ENCODE data around the gene P4HA1.
"Not testable (repeated sequence)": the region's sequence is repeated elsewhere in the genome, so short reads cannot be mapped to it uniquely, and the experiment has no call there.

The P4HA1 gene

DNA sequence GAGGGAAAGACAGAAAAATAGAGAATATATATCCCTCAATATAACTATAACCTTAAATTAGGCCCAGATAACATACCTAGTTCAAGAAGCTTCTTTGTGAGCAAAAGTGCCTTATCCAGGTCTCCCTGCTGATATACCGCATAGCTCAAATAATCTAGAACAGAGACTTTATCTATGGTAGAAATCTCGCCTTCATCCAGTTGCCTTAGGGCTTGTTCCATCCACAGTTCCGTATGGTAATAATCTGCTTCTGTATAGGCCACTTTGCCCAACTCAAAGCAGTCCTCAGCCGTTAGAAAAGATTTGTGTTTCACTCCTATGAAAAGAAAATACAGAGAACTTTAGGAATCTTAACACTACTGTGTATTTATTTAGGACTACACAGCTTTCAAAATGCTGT, 43.4 kb downstream of the P4HA1 start:
- DNase-seq (ENCODE audit: extremely low spot score, insufficient read length, low read depth) (no peak), FAIRE-seq (no peak)

DNA sequence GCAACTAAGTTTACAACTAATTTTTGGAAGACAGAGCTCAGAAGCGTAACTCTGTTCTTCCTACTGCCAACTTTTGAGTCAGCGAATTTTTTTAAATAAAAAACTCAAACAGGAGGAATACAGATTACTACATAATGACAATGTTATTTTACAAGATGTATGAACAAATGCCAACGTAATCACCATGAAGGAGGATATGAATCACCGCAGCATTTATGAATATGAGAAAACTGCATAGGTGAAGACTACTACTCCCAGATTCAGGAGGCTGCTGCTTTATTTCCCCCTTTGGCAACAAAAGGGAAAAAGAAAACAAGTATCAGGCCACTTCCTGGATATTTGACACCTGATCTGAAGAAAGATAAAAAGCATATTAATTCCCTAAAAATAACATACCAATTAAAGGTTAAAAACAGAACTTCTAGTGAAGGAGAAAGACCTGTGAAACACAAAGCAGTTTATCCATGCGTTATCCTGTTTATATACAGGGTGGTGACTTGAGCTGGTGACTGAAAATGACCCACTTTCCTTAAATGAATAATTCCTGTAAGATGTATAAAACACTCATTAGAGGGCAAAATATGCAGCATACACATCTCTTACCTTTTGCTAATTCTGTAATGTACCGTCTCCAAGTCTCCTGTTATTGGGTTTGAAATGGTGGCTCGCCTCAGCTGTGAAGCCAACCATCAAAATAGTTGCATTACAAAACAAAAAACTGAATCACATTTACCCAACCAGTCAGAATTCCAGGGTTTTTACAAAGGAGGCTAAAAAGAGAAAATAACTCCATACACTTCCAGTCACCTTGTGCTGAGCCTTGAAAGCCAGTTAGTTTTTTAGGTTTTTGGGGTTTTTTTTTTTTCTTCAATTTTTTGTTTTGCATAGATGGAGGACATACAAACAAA, 52.0 kb downstream of the P4HA1 start:
- FAIRE-seq, result no peak

DNA sequence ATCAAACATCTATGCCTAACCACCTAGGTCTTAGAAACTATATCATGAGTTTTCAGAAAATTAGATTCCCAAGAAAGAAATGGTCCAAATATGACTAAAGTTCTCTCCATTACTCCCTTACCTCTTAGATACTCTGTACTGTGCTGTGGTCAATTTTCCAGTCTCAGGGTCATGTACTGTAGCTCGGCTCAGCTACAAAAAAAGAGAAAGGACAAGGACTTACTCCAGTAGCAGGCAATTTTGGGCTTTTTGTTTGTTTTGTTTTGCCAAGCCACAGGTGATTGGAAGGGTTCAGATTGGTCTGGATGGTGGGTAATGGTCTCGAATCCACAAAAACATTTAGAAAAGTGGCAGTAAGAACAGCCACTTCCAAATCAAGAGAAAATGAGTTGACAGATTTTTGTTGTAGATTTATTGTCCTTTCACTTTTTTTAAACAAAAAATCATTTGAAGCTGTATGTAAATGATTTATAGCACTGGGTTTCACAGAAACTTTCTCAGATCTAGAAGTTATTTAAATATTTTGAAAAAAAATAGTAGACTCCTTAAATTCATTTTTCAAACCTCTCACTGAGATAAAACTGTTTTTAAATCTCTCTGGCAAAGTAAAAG, 52.8 kb downstream of the P4HA1 start:
- FAIRE-seq (peak; percentile 44), DNase-seq (ENCODE audit: extremely low spot score, insufficient read length, low read depth) (no peak)

More for the DNA sequence above, 52.0 kb downstream of the P4HA1 start:
- DNase-seq (ENCODE audit: extremely low spot score, insufficient read length, low read depth), result no peak

DNA sequence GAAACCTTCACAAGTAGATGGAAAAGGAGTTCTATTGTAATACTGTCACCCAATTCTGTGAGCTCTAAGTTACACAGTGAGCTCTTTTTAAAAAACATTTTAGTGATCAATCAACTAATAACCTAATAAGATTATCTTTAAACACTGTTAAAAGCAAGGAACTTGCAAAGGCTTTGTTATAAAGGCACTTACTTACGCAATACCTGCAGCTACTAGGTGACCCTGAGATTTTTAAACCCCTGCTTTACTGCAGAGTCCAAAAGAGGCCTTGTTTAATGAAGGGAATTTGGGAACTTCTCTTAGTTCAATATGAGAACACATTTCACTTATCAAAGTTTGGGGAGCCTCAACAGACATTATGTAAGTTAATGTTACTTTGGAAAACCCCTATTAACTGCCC, 53.3 kb downstream of the P4HA1 start:
- no peak for DNase-seq (ENCODE audit: extremely low spot score, insufficient read length, low read depth)
- no peak for FAIRE-seq

DNA sequence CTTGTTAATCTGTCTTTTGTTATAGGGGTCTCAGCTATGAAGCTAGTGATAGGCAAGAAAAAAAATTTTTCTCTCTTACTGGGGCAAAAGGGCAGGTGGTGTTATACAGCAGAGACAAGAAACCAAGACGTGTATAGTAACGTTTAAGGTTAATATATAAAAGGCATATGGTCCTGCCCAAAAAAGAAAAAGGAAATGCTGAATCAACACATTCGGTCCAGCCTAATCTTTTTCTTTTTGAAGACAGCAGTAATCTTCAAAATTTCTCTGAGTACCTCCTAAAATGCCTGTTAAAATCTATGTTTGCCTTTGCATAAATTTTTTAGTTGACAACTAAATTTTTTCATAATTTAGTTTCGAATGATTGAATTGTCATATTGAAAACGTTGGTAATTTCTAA, 54.5 kb downstream of the P4HA1 start:
- DNase-seq (ENCODE audit: extremely low spot score, insufficient read length, low read depth) (no peak), FAIRE-seq (no peak)

DNA sequence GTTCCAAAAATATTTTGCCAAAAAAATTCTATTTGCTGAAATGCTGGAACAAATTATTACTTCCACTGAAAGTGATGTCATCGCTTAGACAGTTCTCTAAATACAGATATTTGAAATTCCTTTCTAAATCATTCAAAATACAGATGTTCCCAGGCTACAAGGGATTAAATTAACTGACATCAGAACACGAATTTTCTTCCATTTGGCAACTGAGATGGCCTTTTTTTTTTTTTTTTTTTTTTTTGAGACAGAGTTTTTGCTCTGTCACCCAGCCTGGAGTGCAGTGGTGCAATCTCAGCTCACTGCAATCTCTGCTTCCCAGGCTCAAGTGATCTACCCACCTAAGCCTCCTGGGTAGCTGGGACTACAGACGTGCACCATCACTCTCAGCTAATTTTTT, 57.0 kb downstream of the P4HA1 start:
- no peak for FAIRE-seq
- no peak for DNase-seq (ENCODE audit: extremely low spot score, insufficient read length, low read depth)

DNA sequence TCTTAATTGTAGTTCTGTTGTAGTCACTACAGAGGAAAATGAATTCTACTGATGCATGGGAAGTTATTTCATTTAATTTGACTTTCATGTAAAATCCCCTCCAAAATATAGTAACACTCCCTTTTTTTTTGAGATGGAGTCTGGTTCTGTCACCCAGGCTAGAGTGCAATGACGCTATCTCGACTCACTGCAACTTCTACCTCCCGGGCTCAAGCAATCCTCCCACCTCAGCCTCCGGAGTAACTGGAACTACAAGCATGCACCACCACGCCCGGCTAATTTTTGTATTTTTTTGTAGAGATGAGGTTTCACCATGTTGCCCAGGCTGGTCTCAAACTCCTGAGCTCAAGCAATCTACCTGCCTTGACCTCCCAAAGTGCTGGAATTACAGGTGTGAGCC, 60.4 kb downstream of the P4HA1 start:
- not testable (repeated sequence) for FAIRE-seq

DNA sequence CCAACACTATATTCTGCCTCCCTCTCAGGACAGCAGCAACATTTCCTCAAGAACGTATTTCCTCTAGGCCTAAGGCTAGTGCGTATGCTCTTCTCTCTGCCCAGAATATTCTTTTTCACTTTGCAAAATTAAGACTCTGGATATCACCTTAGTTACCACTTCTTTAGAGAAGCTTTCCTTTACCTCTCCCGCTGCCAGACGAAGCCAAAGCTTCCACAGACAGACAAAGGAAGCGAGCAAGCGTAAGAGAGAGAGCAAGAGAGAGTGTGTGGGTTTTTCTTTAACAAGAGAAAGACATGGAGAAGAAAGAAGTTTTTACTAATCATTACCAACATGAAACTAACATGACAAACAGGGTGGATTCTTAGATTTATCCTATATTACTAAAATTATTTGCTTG, 64.1 kb downstream of the P4HA1 start:
- DNase-seq (ENCODE audit: extremely low spot score, insufficient read length, low read depth) (no peak), FAIRE-seq (no peak)

More for the DNA sequence above, 60.4 kb downstream of the P4HA1 start:
- not testable (repeated sequence) for DNase-seq (ENCODE audit: extremely low spot score, insufficient read length, low read depth)

DNA sequence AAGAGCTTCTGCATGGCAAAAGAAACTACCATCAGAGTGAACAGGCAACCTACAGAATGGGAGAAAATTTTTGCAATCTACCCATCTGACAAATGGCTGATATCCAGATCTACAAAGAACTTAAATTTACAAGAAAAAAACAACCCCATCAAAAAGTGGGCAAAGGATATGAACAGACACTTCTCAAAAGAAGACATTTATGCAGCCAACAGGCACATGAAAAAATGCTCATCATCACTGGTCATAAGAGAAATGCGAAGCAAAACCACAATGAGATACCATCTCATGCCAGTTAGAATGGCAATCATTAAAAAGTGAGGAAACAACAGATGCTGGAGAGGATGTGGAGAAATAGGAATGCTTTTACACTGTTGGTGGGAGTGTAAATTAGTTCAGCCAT, 70.0 kb downstream of the P4HA1 start:
- DNase-seq (ENCODE audit: extremely low spot score, insufficient read length, low read depth); FAIRE-seq: not testable (repeated sequence)

DNA sequence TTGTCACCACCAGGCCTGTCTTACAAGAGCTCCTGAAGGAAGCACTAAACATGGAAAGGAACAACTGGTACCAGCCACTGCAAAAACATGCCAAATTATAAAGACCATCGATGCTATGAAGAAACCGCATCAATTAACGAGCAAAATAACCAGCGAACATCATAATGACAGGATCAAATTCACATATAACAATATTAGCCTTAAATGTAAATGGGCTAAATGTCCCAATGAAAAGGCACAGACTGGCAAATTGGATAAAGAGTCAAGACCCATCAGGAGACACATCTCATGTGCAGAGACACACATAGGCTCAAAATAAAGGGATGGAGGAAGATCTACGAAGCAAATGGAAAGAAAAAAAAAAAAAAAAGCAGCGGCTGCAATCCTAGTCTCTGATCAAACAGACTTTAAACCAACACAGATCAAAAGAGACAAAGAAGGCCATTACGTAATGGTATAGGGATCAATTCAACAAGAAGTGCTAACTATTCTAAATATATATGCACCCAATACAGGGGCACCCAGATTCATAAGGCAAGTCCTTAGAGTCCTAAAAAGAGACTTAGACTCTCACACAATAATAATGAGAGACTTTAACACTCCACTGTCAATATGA, 73.1 kb downstream of the P4HA1 start:
- FAIRE-seq, result not testable (repeated sequence)

DNA sequence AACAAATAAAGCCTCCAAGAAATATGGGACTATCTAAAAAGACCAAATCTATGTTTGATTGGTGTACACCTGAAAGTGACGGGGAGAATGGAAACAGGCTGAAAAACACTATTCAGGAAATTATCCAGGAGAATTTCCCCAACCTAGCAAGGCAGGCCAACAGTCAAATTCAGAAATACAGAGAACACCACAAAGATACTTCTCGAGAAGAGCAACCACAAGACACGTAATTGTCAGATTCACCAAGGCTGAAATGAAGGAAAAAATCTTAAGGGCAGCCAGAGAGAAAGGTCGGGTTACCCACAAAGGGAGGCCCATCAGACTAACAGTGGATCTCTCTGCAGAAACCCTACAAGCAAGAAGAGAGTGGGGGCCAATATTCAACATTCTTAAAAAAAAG, 73.7 kb downstream of the P4HA1 start:
- not testable (repeated sequence) for FAIRE-seq; DNase-seq (ENCODE audit: extremely low spot score, insufficient read length, low read depth)

More for the DNA sequence above, 73.1 kb downstream of the P4HA1 start:
- DNase-seq (ENCODE audit: extremely low spot score, insufficient read length, low read depth), result not testable (repeated sequence)

DNA sequence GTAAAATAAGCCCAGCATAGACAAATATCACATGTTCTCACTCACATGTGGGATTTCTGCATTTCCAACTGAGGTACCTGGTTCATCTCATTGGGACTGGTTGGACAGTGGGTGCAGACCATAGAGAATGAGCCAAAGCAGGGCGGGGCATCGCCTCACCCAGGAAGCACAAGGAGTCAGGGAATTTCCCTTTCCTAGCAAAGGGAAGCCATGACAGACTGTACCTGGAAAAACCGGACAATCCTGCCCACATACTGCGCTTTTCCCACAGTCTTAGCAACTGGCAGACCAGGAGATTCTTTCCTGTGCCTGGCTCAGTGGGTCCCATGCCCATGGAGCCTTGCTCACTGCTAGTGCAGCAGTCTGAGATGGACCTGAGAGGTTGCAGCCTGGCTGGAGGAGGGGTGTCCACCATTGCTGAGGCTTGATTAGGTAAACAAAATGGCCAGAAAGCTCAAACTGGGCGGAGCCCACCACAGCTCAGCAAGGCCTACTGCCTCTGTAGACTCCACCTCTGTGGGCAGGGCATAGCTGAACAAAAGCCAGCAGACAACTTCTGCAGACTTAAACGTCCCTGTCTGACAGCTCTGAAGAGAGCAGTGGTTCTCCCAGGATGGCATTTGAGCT, 75.0 kb downstream of the P4HA1 start:
- not testable (repeated sequence) for FAIRE-seq; DNase-seq (ENCODE audit: extremely low spot score, insufficient read length, low read depth)

DNA sequence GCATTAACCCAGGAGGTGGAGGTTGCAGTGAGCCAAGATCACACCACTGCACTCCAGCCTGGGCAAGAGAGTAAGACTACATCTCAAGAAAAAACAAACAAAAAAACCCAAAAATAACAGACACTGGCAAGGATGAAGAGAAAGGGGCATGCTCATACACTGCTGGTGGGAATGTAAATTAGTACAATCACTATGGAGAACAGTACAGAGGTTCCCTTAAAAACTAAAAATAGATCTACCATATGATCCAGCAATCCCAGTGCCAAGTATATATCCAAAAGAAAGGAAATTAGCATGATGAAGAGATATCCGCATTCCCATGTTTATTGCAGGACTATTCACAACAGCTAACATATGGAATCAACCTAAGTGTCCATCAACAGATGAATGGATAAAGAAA, 75.6 kb downstream of the P4HA1 start:
- DNase-seq (ENCODE audit: extremely low spot score, insufficient read length, low read depth) (no peak), FAIRE-seq (no peak)

DNA sequence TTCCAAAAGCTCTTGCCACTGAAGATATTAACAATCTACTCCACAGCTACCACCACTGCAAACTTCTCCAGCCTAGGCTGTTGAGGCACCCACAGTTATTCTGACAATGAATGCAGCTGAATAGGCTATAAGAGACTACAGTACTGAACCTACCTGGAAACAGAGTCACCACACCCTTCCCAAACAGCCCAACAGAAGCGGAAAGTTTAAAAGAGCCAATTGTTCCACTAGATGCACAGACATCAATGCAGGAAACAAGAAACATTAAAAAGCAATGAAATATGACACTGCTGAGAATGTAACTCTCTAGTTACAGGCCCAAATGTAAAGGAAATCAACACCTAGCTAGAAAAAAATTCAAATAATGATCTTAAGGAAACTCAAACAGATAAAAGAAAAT, 77.6 kb downstream of the P4HA1 start:
- DNase-seq (ENCODE audit: extremely low spot score, insufficient read length, low read depth), result no peak
- FAIRE-seq, result no peak

DNA sequence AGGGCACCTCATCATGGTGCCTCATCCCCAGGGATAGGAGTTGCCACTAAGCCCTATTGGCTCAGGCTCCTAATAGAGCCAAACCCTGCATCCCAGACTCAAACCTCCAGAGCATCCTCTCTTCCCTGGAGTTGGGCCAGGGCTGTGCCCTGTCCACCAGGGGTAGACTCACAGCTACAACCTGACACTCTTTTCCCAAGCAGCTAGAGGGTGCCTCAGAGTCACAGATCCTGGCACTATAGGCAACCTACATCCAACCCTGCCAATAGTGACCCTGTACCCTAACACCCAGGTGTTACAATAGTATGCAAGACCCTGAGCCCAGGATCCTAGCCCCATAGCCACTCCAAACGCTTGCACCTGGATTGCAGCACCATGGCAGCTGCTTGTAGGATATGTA, 78.0 kb downstream of the P4HA1 start:
- DNase-seq (ENCODE audit: extremely low spot score, insufficient read length, low read depth) (no peak), FAIRE-seq (no peak)

DNA sequence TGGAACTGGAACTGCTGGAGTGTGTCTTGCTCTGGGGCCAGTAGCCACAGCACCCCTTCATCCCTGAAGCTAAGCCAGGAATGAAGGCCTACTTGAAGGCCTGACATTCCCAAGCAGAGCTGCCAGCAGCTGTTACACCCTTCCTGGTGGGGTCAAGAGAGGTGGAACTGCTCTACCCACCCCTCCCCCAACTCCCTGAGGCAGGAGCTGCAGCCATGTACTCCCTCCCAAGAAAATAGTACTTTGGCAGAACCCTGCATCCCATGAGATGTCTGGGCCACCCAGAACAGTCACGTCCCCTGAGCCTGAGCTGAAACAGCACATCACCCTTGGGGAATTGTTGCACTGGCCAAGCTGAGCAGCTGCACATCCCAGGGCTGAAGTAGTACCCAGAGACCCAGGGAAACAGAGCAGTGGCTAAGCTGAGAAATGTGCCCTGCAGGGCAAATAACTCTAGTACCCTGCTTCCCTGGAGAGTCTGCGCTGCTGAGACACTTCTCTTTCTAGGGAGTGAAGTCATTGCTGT, 78.6 kb downstream of the P4HA1 start:
- DNase-seq (ENCODE audit: extremely low spot score, insufficient read length, low read depth) (no peak), FAIRE-seq (no peak)

DNA sequence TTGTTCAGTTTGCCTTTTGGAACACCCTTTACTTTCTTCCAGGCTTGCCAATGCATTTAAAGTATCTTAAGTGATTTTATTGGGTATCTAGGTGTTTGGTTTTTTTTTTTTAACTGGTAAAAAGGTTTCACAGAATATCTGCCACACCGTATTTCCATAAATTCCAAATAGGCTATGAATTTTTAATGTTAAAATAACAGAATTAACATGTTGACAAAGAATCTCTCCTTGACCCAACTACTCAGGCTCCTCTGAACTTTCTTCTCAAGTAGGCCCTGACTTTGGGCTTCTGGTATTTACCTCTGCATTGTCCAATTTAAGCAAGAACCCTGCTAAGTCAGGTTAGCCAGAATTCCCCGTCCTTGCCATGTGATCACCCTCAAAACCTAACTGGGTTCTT, 80.9 kb downstream of the P4HA1 start:
- DNase-seq (ENCODE audit: extremely low spot score, insufficient read length, low read depth) (no peak), FAIRE-seq (no peak)

DNA sequence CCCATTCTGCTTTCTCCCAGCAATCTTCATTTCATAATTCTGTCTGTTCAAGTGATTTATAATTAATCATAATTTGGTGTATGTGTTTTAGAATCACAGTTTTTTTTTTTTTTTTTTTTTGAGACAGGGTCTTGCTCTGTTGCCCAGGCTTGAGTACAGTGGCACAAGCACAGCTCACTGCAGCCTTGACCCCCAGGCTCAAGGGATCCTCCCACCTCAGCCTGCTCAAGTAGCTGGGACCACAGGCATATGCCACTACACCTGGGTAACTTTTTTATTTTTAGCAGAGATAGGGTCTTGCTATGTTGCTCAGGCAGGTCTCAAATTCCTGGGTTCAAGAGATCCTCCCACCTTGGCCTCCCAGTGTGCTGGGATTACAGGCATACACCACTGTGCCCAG, 92.8 kb downstream of the P4HA1 start:
- no peak for FAIRE-seq
- DNase-seq (ENCODE audit: extremely low spot score, insufficient read length, low read depth), result no peak

DNA sequence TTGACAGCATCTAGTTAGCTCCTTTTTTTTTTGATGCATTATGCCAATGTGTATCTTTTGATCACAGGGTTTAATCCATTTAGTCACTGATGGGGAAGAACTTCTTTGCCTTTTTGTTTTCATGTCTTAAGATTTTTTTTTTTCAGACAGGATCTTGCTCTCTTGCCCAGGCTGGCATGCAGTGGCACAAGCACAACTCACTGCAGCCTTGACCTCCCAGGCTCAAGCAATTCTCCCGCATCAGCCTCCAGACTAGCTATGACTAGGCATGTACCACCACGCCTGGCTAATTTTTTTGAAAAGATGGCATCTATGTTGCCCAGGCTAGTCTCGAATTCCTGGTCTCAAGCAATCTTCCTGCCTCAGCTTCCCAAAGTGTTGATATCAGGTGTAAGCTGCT, 95.7 kb downstream of the P4HA1 start:
- FAIRE-seq (no peak), DNase-seq (ENCODE audit: extremely low spot score, insufficient read length, low read depth) (no peak)

DNA sequence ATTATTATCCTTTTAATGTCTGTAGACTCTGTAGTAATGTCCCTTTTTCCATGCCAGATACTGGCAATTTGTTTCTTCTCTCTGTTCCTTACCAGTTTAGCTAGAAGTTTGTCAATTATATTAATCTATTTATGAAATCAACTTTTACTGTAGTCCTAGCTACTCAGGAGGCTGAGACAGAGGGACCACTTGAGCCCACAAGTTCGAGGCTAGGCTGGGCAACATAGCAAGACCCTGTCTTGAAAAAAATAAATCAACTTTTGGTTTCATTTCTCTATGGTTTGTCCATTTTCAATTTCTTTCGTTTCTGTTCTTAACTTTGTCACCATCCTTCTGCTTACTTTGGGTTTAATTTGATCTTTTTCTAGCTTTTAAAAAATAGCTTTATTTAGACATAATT, 99.6 kb downstream of the P4HA1 start:
- no peak for FAIRE-seq
- DNase-seq (ENCODE audit: extremely low spot score, insufficient read length, low read depth), result no peak
